GM12865 (cell line): ENCODE data around the gene C1QTNF9.
"Not testable (repeated sequence)": the region's sequence is repeated elsewhere in the genome, so short reads cannot be mapped to it uniquely, and the experiment has no call there.

ENCODE experiments used
- DNase-seq: peaks from one replicate; pipeline ENCODE4 v3.0.0; 2010; ENCODE audit warnings: low read depth
- H3K4me3 ChIP-seq: 2 replicates; pipeline ENCODE4 v1.5.1; 2011; ENCODE audit warnings: mild to moderate bottlenecking, low read depth, low read length, control low read depth
- CTCF ChIP-seq: IDR thresholded peaks from 2 replicates; pipeline ENCODE4 v1.5.1; 2011; ENCODE audit warnings: low read length, control low read depth, low read depth, inconsistent platforms; ENCODE audit not compliant: insufficient read depth; ENCODE audit errors: missing control alignments

C1QTNF9 gene

GRCh38 chr13:24309300-24309699, at the start of gene C1QTNF9:
Gene C1QTNF9, plus strand, starts transcription at chr13:24309580. Its CDS starts 6,424 bp downstream, at chr13:24316004.
- not testable (repeated sequence) for H3K4me3 ChIP-seq, DNase-seq

- no peak for DNase-seq
- no peak for TF ChIP-seq CTCF
- H3K4me3 ChIP-seq = no peak overlapping the region
Observed at GRCh38 chr13:24261566-24261965, 47.8 kb upstream of the C1QTNF9 start.

GRCh38 chr13:24263632-24264031, 45.7 kb upstream of the C1QTNF9 start:
- no peak for TF ChIP-seq CTCF
- no peak for DNase-seq

GRCh38 chr13:24264976-24265375, 44.4 kb upstream of the C1QTNF9 start:
- no peak for TF ChIP-seq CTCF
- no peak overlapping the region for H3K4me3 ChIP-seq
- DNase-seq = peak; percentile 67

More at GRCh38 chr13:24263632-24264031, 45.7 kb upstream of the C1QTNF9 start:
- H3K4me3 ChIP-seq = no peak overlapping the region

- TF ChIP-seq CTCF = no peak
- no peak for DNase-seq
- H3K4me3 ChIP-seq = no peak overlapping the region
Observed at GRCh38 chr13:24265453-24265852, 43.9 kb upstream of the C1QTNF9 start.

GRCh38 chr13:24267274-24267673, 42.1 kb upstream of the C1QTNF9 start:
- peak; percentile 72 for DNase-seq
- no peak for TF ChIP-seq CTCF

GRCh38 chr13:24267801-24268200, 41.6 kb upstream of the C1QTNF9 start:
- peak overlapping the region; percentile 36 for H3K4me3 ChIP-seq
- TF ChIP-seq CTCF = no peak
- DNase-seq = peak; percentile 17

More at GRCh38 chr13:24267274-24267673, 42.1 kb upstream of the C1QTNF9 start:
- H3K4me3 ChIP-seq = peak overlapping the region; percentile 36

- no peak for TF ChIP-seq CTCF
Observed at GRCh38 chr13:24269821-24270220, 39.6 kb upstream of the C1QTNF9 start.

More at GRCh38 chr13:24269821-24270220, 39.6 kb upstream of the C1QTNF9 start:
- DNase-seq = no peak
- no peak overlapping the region; the same call in none of the 2 replicates for H3K4me3 ChIP-seq
